DND-41 (cell line): ENCODE data around the gene CNNM2.
"Not testable (repeated sequence)": the region's sequence is repeated elsewhere in the genome, so short reads cannot be mapped to it uniquely, and the experiment has no call there.

Source experiments
- ATAC-seq: fragments of 200-7000 bp; cut with Tn5 transposase; 3 replicates; pipeline ENCODE4 v1.9.1; 2021; ENCODE audit warnings: low read depth; ENCODE audit not compliant: insufficient read depth
- DNase-seq: peaks from one replicate; pipeline ENCODE4 v3.0.0-alpha.2; 2020
- H2AFZ ChIP-seq: 2 replicates; pipeline ENCODE4 v1.6.0; 2012; ENCODE audit warnings: low read depth, low read length
- H3K27ac ChIP-seq: 2 replicates; pipeline ENCODE4 v1.5.1; 2012; ENCODE audit warnings: low read length, inconsistent platforms
- H3K27me3 ChIP-seq: fragments of 200-600 bp; sonication (generic); 2 replicates; pipeline ENCODE4 v1.6.0; 2012; ENCODE audit warnings: low read length, mild to moderate bottlenecking, inconsistent platforms; ENCODE audit not compliant: insufficient read depth, poor library complexity
- H3K36me3 ChIP-seq: 2 replicates; pipeline ENCODE4 v1.5.1; 2012; ENCODE audit warnings: low read length, inconsistent platforms; ENCODE audit not compliant: insufficient read depth
- H3K4me1 ChIP-seq: 2 replicates; pipeline ENCODE4 v1.5.1; 2012; ENCODE audit warnings: mild to moderate bottlenecking, low read length; ENCODE audit not compliant: insufficient read depth
- H3K4me2 ChIP-seq: 2 replicates; pipeline ENCODE4 v1.6.0; 2012; ENCODE audit warnings: mild to moderate bottlenecking, moderate library complexity, low read length, inconsistent platforms; ENCODE audit not compliant: insufficient read depth
- H3K4me3 ChIP-seq, 2 experiments: fragments of 200-600 bp in 1 of 2; shearing (Covaris generic) in 1 of 2; 2 replicates each; pipeline ENCODE4 v1.5.1; 2012 to 2016; ENCODE audit warnings: inconsistent platforms in 2 of 2, low read length in 2 of 2, mild to moderate bottlenecking in 2 of 2, low read depth in 1 of 2, moderate library complexity in 1 of 2
- H3K79me2 ChIP-seq: 2 replicates; pipeline ENCODE4 v1.6.0; 2012; ENCODE audit warnings: low read length, inconsistent platforms; ENCODE audit not compliant: insufficient read depth
- H3K9ac ChIP-seq: 2 replicates; pipeline ENCODE4 v1.6.0; 2012; ENCODE audit warnings: low read depth, mild to moderate bottlenecking, inconsistent platforms, low read length, moderate library complexity
- H3K9me3 ChIP-seq: 2 replicates; pipeline ENCODE4 v1.5.1; 2012; ENCODE audit warnings: low read length, moderate library complexity, mild to moderate bottlenecking, inconsistent platforms; ENCODE audit not compliant: insufficient read depth, severe bottlenecking
- H4K20me1 ChIP-seq: 2 replicates; pipeline ENCODE4 v1.6.0; 2012; ENCODE audit warnings: low read length; ENCODE audit not compliant: insufficient read depth
- EZH2 ChIP-seq: IDR thresholded peaks from 3 replicates; pipeline ENCODE4 v1.6.1; 2012; ENCODE audit warnings: borderline replicate concordance, low read depth, mild to moderate bottlenecking, moderate library complexity, low read length, inconsistent platforms; ENCODE audit not compliant: severe bottlenecking
- TF ChIP-seq, protein P1 (sequence below): IDR thresholded peaks from 2 replicates; pipeline ENCODE4 v1.5.1; 2012; ENCODE audit warnings: borderline replicate concordance, low read length, moderate library complexity, mild to moderate bottlenecking; ENCODE audit not compliant: poor library complexity, severe bottlenecking; ENCODE audit errors: extremely low read depth

CNNM2 gene

DNA sequence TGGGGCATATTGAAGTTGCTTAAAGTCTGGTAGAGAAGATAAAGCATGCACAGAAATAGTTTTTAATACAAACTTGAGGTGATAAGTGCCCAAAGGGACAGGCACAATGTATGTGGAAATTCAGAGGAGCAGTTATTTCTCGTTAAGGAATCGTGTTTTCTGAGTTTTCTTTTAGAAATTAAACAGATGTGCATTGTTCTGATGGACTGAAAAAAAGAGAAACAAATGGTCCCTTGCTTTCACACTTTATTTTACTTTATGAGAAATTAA, 45.6 kb downstream of the CNNM2 start:
- no peak for ATAC-seq
- H4K20me1 ChIP-seq: no peaks in the 10 kb centered on the region
- no peaks in the 10 kb centered on the region for H3K79me2 ChIP-seq
- DNase-seq: no peak
- H3K4me2 ChIP-seq: no peak overlapping the region
- H3K27ac ChIP-seq: no peak overlapping the region
- TF ChIP-seq EZH2: no peak
- TF ChIP-seq, protein P1, sequence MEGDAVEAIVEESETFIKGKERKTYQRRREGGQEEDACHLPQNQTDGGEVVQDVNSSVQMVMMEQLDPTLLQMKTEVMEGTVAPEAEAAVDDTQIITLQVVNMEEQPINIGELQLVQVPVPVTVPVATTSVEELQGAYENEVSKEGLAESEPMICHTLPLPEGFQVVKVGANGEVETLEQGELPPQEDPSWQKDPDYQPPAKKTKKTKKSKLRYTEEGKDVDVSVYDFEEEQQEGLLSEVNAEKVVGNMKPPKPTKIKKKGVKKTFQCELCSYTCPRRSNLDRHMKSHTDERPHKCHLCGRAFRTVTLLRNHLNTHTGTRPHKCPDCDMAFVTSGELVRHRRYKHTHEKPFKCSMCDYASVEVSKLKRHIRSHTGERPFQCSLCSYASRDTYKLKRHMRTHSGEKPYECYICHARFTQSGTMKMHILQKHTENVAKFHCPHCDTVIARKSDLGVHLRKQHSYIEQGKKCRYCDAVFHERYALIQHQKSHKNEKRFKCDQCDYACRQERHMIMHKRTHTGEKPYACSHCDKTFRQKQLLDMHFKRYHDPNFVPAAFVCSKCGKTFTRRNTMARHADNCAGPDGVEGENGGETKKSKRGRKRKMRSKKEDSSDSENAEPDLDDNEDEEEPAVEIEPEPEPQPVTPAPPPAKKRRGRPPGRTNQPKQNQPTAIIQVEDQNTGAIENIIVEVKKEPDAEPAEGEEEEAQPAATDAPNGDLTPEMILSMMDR: no peak
- H3K36me3 ChIP-seq: no peaks in the 10 kb centered on the region
- H3K9ac ChIP-seq: no peak overlapping the region
- no peak overlapping the region for H3K4me3 ChIP-seq
- no peaks in the 10 kb centered on the region for H3K4me1 ChIP-seq
- H3K27me3 ChIP-seq: no peaks in the 10 kb centered on the region
- no peaks in the 10 kb centered on the region for H3K9me3 ChIP-seq
- H2AFZ ChIP-seq: no peak overlapping the region

- H3K4me1 ChIP-seq, H3K9ac ChIP-seq, H3K36me3 ChIP-seq, DNase-seq, H3K79me2 ChIP-seq, H3K4me3 ChIP-seq, H3K27me3 ChIP-seq, H3K4me2 ChIP-seq, H2AFZ ChIP-seq, ATAC-seq, H4K20me1 ChIP-seq, H3K27ac ChIP-seq, H3K9me3 ChIP-seq: not testable (repeated sequence)
Measured at GRCh38 chr10:102964064-102964463, 46.0 kb downstream of the CNNM2 start.

GRCh38 chr10:102964713-102965112, 46.6 kb downstream of the CNNM2 start:
- no peaks in the 10 kb centered on the region for H3K27me3 ChIP-seq
- no peaks in the 10 kb centered on the region for H3K79me2 ChIP-seq
- no peak overlapping the region for H3K4me2 ChIP-seq
- no peak overlapping the region for H3K27ac ChIP-seq
- no peaks in the 10 kb centered on the region for H3K9me3 ChIP-seq
- no peaks in the 10 kb centered on the region for H3K36me3 ChIP-seq
- DNase-seq: no peak
- ATAC-seq: no peak
- no peaks in the 10 kb centered on the region for H4K20me1 ChIP-seq
- no peaks in the 10 kb centered on the region for H3K4me1 ChIP-seq
- no peak for TF ChIP-seq EZH2
- TF ChIP-seq, protein P1: no peak
- H3K9ac ChIP-seq: no peak overlapping the region
- no peak overlapping the region for H2AFZ ChIP-seq
- H3K4me3 ChIP-seq: no peak overlapping the region

DNA sequence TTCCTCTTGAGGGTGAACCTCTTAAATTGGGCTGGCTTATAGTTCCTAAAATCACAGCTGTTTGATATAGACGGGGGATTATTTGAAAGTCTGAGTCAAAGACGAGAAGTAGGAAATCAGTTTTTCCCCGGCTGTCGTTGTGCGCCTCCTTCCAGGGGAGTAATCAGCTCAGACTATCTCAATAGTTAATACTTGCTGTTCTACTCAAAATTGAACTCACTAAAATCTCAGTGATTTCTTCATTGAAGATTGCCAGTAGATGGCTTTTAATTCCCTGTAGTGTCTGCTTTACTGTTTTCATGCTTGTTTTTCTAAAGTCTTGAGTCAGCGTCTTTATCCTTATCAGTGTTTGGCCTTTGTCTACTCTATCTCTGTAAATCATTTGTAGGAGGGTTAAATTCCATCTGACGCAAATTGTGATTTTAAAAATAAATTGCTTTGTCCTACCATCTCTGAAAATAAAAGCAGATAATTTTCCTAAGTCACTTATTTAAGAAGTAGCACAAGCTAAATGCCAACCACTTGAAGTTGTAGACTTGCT, 47.3 kb downstream of the CNNM2 start:
- no peaks in the 10 kb centered on the region for H3K36me3 ChIP-seq
- no peak overlapping the region for H3K4me3 ChIP-seq
- H3K27ac ChIP-seq: no peak overlapping the region
- no peaks in the 10 kb centered on the region for H4K20me1 ChIP-seq
- H3K27me3 ChIP-seq: no peaks in the 10 kb centered on the region
- no peak for DNase-seq
- no peaks in the 10 kb centered on the region for H3K79me2 ChIP-seq
- no peak overlapping the region for H2AFZ ChIP-seq
- no peak overlapping the region for H3K4me2 ChIP-seq
- H3K4me1 ChIP-seq: no peaks in the 10 kb centered on the region
- TF ChIP-seq EZH2: no peak
- TF ChIP-seq, protein P1: no peak
- H3K9ac ChIP-seq: no peak overlapping the region
- ATAC-seq: no peak
- H3K9me3 ChIP-seq: no peaks in the 10 kb centered on the region
